ENCODE results near the gene ZNF679.
A peak's percentile ranks its signal among the peaks of the same experiment; 100 is the strongest.
"Not testable (repeated sequence)": the region's sequence is repeated elsewhere in the genome, so short reads cannot be mapped to it uniquely, and the experiment has no call there.

The ZNF679 gene

DNA sequence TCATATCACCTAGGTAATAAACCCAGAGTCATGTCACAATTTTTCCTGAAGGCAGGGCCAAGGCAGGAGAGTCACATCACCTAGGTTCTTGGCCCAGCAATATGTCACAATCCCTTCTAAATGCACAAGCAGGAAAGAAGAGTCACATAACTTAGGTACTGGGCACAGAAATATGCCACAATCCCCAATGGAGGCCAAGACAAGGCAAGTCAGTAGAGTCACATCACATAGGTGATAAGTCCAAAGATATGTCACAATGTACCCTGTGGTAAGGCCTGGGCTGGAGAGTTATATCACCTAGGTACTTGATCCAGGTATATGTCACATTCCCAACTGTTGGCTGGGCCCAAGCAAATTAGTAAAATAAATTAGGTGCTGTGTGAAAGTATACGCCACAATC, at the start of gene ZNF679:
ZNF679 (plus strand) TSS at position 301 of the 400 bp plus-strand sequence. CDS start 20,644 bp downstream, outside the sequence.
- DNase-seq (ENCODE audit: low read depth in 3 of 3): not testable (repeated sequence)

DNA sequence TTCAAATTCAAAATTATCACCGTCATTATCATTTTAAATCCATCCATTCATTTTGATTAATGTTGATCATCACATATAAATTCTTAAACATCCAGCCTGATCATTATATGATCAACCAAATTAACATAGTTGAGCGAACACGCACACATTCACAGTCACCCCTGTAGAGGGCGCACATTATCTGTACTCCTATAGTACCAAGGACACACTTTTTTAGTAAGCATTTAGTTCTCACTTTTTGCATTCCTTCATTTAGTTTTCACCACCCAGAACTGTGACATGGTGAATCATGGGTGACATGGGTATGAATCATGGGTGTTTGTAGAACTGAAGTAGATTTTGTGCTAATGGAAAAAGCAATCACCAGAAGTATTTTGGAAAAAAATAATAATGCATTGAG, 47.3 kb upstream of the ZNF679 start:
- DNase-seq (ENCODE audit: low read depth in 3 of 3): no peak

DNA sequence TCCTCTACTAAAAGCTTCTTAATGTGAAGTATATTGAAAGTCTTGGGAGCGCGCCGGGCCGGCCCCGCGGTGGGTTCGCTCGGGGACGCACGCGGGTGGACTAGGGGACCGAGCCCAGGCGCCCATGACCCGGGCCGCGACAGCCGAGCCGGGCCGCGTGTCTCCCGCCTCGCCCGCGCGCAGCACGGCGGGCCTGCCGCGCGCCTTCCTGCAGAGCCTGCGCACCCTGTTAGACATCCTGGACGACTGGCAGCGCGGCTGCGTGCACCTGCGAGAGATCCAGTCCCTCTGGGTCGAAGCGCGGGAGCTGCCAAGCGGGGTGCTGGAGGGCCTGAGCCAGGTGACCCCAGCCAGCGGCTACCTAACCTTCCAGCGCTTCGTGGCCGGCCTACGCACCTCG, 46.7 kb upstream of the ZNF679 start:
- no peak for DNase-seq (ENCODE audit: low read depth in 3 of 3)

DNA sequence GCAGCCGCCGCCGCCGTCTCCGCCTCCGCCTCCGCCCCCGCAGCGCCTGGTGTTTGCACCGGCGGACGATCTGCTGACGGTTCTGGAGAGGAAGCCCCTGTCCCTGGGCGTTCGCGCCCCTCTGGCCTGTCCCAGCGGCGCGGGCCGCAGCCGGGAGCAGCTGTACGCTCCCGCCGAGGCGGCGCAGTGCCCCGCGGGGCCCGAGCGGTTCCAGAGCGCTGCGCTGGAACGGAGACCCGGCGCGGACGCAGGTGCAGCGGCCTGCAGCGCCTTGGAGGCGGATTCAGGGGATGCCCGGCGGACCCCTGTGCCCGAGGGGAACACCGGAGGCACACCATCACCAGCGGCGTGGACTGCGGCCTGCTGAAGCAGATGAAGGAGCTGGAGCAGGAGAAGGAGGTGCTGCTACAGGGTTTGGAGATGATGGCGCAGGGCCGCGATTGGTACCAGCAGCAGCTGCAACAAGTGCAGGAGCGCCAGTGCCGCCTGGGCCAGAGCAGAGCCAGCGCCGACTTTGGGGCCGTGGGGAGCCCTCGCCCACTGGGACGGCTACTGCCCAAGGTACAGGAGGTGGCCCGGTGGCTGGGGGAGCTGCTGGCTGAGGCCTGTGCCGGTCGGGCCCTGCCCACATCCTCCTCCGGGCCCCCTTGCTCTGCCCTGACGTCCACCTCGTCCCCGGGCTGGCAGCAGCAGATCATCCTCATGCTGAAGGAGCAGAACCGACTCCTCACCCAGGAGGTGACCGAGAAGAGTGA, 46.1 kb upstream of the ZNF679 start:
- DNase-seq (ENCODE audit: low read depth in 3 of 3): no peak

DNA sequence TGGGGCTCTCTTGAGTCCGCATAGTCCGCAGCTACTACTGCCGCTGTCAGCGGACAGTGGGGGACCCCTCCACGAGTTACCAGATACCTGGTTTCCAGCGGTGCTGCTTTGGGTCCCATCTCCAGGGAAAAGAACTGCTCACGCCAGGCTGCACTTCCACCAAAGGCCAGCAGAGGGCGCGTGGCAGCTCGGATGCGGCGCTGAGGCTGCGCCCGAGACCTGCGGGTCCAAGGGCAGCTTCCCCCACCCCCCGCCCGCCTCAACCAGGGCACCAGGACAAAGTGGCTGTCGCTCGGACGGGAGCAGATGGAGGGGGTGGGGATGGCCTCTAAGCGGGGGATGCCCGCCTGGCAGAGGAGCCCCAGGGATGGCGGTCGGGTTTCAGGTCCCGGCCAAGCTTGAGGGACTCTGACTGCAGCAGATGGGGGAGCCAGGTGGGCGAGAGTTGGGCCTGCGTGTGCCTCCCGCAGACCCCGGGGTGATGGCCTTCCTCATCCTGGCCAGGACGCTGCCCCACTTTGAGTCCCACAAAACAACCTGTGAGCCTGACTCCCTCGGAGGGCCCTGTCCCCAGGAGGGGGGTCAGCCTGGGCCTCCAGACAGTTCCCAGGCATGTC, 45.0 kb upstream of the ZNF679 start:
- peak; percentile 9 to 21 (median 10) for DNase-seq (ENCODE audit: low read depth in 3 of 3)

DNA sequence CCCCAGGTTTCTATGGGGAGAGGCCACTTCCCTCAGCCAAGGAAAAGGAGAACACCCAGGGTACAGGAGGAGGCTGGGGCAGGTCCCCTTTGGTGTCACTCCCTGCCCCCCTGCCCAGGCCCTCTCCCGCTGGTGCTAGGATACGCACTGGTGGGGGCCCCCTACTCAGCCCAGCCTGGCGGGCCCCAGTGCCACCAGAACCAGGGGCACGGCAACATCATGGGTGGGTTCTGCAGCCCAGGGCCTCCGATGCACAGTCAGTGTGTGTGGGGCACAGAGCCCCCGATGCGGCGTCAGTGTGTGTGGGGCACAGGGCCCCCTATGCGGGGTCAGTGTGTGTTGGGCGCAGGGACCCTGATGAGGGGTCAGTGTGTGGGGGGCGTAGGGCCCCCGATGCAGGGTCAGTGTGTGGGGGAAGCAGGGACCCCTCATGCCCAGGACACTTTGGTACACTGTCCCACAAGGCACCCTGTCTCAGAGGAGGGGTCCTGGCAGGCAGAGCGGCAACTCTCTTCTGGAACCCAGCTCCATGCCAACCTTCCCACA, 44.4 kb upstream of the ZNF679 start:
- no peak for DNase-seq (ENCODE audit: low read depth in 3 of 3)

DNA sequence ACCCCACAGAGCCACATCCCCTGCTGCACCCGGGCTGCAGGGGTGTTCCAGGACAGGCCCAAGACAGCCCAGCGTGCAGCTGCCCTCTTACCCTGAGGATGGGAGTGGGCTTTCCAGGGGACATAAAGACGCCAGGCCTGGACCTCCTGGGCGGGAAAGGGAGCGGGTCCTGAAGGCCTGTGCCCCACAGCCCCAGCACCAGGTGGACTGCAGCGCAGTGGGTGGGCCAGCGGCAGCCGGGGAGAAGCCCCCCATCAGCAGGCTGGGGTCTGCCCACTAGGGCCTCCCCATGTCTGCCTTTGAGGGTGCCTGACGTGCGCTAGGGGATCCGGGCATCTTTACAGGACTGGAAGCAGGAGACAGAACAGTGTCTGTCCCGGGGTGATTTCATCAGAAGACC, 43.9 kb upstream of the ZNF679 start:
- no peak for DNase-seq (ENCODE audit: low read depth in 3 of 3)

DNA sequence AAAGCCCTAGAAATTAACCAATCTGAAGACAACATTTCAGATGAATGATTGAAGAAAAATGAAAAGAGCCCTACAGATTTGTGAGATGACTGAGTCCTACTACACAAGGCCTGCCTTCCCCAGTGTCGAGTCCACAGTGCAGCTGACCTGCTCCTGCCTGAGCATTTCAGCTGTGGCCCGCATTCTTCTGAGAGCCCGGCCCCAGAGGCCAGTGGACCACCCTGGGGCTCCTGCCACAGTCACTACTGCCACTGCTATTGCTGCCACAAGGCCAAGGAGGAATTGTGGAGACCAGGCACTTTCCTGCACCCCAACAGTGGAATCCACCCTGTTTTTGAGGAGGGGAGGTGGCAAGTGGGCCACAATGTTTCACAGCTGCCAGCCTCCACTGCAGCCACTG, 40.9 kb upstream of the ZNF679 start:
- DNase-seq (ENCODE audit: low read depth in 3 of 3): no peak

DNA sequence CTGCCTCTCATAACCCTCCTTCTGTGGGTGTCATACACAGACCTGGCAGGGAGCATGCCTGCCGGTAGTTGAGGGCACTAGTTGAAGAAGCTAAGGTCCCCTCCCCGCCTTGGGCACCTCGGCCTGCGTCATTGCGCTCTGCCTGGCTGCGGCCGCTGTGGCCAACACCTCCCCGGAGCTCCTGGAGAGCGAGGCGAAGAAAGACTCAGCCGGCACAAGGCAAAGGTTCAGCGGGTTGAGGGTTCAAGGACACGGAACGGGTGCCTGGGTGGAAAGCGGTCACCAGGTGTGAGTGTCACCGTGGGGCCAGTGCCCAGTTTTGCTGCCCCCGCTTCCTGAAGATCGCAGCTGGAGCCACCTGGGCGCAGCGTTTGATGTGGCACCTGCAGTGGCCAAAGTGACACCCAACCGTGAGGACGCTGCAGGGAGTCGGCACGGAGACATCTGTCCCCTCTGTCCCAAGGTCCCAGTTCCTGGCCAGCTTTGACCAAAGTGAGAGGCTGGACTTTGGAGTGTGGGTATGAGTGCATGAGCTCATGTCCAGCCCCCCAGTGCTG, 36.0 kb upstream of the ZNF679 start:
- no peak for DNase-seq (ENCODE audit: low read depth in 3 of 3)

DNA sequence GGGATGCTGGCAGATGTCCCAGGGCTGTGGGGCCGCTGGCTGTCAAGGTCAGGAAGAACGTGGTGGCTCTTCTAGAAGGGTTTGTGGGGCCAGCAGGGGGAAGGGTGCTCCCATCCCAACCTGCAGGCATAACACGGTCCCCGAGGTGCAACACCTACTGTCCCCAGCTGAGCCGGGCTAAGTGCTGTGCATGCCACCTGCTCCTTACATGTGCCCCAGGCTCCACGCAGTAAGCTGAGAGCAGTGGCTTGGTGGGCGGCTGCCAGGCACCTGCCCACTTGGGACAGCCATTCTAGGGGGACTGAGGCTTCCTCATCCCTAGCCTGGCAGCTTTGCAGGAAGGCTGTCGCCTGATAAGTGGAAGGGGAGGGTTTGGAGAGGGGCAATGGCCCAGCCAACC, 35.5 kb upstream of the ZNF679 start:
- DNase-seq (ENCODE audit: low read depth in 3 of 3): no peak

DNA sequence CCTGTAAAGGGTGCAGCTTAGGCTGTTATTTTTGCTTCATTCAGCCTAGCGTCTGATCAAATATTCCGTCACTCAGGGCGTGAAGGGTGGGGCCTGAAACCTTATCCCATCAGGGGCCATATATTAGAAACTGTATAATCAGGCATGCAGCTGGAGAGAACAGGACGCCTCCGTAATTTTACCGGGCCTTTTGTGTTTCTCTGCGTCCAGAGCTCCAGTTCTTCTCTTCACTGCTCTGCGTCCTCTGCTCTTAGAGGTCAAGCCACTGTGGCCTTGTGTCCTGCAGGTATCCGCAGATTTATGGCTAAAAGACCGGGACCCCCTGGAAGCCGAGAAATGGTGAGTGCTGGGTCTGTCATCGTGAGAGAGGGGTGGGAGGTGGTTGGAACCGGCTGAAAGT, 21.4 kb upstream of the ZNF679 start, which contains the start of gene ZNF735:
ZNF735 (plus strand) TSS at position 301 of the 400 bp plus-strand sequence; CDS start at position 301, 0 bp downstream.
- DNase-seq (ENCODE audit: low read depth in 3 of 3): no peak

DNA sequence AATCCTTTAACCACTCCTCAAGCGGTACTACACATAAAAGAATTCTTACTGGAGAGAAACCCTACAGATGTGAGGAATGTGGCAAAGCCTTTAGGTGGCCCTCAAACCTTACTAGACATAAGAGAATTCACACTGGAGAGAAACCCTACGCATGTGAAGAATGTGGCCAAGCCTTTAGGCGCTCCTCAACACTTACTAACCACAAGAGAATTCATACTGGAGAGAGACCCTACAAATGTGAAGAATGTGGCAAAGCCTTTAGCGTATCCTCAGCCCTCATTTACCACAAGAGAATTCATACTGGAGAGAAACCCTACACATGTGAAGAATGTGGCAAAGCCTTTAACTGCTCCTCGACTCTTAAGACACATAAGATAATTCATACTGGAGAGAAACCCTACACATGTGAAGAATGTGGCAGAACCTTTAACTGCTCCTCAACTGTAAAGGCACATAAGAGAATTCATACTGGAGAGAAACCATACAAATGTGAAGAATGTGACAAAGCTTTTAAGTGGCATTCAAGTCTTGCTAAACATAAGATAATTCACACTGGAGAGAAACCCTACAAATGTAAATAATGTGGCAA, 8.5 kb upstream of the ZNF679 start:
- DNase-seq (ENCODE audit: low read depth in 3 of 3): not testable (repeated sequence)

DNA sequence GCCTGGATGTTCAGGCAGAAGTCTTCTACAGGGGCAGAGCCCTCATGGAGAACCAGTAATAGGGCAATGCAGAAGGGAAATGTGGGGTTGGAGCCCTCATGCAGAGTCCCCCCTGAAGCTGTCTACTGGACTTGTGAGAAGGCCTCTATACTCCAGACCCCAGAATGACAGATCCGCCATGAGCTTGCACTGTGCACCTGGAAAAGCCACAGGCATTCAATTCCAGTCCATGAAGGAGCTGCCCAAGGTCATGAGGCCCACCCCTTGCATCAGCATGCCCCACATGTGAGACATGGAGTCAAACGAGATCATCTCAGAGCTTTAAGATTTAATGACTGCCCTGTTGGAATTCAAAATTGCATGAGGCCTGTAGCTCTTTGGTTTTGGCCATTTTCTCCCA, 4.9 kb upstream of the ZNF679 start:
- DNase-seq (ENCODE audit: low read depth in 3 of 3): no peak

DNA sequence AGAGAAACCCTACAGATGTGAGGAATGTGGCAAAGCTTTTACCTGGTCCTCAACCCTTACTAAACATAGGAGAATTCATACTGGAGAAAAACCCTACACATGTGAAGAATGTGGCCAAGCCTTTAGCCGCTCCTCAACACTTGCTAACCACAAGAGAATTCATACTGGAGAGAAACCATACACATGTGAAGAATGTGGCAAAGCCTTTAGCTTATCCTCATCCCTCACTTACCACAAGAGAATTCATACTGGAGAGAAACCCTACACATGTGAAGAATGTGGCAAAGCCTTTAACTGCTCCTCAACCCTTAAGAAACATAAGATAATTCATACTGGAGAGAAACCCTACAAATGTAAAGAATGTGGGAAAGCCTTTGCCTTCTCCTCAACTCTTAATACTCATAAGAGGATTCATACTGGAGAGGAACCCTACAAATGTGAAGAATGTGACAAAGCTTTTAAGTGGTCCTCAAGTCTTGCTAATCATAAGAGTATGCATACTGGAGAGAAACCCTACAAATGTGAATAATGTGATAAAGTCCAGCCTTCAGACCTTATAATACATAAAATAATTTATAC, 38.2 kb downstream of the ZNF679 start:
- no peak for DNase-seq (ENCODE audit: low read depth in 3 of 3)

DNA sequence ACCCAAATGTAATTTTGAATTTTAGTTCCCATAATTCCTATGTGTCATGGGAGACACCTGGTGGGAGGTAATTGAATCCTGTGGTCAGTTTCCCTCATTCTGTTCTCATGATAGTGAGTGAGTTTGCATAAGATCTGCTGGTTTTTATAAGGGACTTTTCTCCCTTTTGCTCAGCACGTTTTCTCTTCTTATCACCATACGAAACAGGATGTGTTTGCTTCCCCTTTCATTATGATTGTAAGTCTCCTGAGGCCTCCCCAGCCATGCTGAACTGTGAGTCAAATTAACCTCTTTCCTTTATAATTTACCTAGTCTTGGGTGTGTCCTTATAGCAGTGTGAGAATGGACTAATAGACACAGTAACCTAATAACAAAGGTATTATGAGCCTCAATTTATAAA, 49.4 kb downstream of the ZNF679 start:
- no peak for DNase-seq (ENCODE audit: low read depth in 3 of 3)

DNA sequence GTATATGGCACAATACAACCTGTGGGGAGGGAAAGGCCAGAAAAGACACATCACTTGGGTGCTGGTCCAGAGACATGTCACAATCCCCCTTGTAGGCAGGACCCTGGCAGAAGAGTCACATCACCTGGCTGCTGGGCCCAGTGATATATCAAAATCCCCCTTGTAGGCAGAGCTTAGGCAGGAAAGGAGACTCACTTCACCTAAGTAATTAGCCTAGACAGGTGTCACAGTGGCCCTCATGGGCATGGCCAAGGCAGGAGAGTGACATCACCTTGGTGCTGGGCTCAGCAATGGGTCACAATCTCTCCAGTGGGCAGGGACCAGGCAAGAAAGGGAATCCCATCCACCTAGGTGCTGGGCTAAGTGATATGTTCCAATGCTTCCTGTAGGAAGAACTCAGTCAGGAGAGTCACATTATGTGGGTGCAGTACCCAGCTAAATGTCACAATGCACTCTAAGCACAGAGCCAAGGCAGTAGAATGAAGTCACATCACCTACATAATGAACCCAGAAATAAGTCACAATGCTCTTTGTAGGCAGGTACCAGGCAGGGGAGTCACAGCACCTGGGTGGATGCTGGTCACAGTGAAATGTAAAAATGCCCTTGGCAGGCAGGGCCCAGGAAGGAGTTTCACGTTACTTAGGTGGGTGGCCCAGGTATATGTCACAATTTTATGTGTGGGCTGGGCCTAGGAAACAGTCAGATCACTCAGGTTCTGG, 66.6 kb downstream of the ZNF679 start:
- DNase-seq (ENCODE audit: low read depth in 3 of 3): no peak

DNA sequence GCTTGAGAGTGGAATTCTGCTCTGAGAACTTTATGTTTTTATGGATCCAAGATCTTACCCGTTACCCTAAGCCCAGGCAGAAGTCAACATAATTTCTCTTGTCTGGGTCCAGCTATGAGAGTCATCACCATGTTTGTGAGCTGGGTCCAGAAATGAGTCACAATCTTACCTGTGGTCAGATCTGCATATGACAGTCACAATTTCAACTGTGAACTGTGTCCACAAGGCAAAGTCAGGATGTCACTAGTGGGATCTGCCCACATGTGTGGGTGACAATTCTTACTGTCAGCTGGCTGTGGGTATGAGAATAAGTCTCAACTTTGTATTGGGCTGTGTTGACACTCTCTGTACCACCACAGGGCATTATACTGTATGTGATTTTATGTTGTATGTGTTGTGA, 69.1 kb downstream of the ZNF679 start:
- not testable (repeated sequence) for DNase-seq (ENCODE audit: low read depth in 3 of 3)

DNA sequence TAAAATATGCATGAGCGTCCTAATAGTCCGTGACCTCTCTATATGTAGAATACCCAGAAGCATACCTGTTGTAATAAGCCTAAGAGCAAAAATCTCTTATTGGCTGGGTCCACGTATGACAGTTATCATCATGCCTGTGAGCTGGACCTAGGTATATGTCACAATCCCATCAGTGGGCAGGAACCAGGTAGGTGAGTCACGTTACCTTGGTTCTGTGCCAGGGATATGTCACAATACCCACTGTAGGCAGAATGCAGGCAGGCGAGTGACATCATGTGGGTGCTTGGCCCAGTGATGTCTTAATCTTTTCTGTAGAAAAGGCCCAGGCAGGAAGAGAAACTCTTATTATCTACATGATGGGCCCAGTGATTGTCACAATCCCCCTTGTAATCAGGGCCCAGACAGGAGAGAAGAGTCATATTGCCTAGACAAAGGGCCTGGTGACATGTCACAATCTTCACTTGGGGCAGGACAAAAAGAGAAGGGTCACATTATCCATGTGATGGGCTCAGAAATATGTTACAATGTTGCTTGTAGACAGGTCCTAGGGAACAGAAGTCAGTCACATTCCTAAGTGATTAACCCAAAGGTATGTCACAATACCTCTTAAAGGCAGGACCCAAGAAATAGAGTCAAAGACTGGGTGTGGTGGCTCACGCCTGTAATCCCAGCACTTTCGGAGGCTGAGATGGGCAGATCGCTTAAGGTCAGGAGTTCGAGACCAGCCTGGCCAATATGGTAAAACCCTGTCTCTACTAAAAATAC, 72.5 kb downstream of the ZNF679 start:
- DNase-seq (ENCODE audit: low read depth in 3 of 3): no peak

DNA sequence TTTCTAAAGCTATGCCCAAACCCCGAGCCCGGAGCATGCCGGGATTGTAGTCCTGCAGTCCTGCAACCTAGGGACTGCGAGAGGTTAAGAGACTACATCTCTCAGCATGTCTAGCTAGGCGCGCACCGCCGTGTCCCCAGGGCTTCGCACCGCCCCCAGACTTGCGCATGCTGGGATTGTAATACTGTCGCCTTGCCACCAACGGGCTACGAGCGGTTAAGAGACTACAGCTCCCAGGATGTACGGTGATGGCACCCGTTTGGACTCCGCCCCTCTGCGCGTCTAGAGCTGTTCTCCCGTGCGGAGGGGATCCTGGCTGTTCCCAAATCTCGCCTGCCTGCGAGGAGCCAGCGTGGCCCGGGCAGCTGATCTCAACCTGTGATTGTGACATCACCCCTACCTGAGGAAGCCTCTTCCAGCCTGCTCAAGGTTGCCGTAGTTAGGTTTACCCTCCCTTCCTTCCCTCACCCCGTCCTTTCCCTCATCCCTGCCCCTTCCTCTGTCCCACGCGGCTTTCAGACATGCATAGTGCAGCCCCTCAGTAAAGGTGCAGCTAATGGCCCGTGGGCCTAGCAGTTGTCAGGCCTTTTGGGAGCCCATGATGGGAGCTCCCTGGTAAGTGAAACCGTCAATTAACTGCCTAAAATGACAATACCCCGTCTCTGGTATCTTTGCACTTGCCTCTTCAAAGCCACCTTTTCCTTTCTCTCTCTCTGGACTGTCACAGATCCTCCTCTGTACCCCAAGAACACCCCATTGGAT, 79.2 kb downstream of the ZNF679 start:
- DNase-seq (ENCODE audit: low read depth in 3 of 3): peak; percentile 76 to 91 (median 90)

DNA sequence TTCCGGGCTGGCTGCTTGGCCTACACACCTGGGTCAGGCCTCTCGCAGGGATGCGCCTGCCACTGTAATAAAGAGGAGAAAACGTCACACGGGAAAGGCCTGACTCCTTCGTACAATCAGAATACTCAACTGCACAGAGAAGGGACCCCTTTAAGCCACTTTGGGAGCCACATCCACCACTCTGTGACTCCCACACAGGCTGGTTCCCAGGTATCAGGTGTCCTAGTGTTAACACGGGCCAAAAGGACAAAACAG, 79.7 kb downstream of the ZNF679 start:
- no peak for DNase-seq (ENCODE audit: low read depth in 3 of 3)

Measured in stimulated activated CD4-positive, alpha-beta T cell treated with anti-CD3 and anti-CD28 coated beads, TNF-alpha, amount 100 ng/mL, for 4 hours (primary cell).